SKM-1 (cell line): ENCODE results near the gene ZBTB20.

Source experiments
- DNase-seq: peaks from one replicate; lab custom pipeline; 2025; ENCODE audit not compliant: unreplicated experiment; lab: John Stamatoyannopoulos, UW

Gene ZBTB20

DNA sequence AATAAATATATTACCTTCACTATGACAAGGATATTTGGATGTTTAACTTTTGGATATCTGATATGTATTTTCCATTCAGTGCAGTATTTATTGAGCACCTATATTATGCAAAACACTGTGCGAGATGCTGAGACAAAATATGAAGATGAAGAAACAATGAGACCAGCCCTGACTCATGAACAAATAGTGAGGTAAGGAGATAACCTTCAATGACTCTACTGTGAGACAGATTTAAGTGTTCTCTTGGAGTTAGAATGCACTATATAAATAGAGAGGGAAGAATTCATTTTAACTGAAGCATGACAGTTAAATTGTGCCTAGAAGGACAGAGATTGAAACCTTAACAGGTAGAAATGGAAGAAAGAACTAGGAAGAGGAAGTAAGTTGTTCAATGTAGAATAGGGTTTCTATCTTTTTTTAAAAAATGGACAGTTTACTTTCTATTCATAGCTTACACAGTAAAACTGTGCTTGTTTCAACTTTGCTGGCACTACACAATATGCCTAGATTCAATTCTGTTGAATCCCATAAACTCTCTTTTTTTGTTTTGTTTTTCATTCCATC lies 124.2 kb downstream of the ZBTB20 start:
- DNase-seq, result no peak

DNA sequence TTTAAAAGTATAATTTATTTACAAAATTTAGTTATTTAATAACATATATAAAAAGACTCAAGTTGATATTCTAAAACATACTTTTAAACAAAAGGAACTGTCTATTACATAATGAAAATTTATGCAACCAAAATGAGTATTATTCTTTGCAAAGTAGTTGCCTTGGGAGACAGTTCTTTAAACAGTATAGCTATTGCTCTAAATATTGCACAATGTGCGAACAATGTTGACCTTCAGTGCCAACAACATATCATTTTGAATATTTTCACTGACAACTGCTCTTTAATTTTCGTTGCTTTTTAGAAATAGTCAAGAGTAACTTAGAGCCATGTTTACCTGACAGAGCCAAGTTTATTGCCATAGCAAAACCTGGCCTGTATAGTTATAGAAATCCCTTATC lies 124.9 kb downstream of the ZBTB20 start:
- DNase-seq, result no peak

DNA sequence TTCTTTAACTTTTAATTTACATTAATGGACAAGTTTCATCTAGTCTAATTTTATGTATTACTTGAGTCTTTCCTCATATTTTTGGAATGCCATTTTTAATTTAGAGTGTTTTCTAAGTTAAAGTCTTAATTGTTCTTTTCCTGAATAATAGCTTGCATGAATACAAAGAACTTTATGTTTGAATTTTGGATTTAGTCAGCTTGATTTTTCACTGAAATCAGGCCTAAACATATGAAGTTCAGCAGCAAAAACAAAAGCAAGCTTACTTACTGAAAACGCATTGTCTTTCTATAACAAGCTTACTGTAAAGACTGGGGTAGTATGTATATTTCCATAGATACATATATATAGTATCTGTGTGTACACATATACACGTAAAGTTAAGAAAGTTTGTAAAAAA lies 126.0 kb downstream of the ZBTB20 start:
- no peak for DNase-seq

DNA sequence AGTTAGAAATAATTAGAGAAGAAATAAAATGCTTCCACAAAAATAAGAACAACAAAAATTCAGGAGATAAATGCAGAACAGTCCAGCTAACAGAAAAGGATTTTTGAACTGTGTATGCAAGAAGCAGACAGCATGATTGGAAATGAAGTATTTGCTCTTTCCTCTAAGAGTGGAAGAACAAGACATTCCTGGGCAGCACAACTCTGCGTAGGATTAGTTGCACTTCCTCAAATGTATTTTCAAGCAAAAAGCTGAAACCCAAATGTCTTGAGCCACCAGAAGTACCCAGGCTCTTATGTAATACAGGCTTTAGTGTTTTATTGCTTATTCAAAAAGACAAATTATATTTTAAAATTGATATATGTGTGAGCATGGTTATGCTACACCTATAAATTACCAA lies 127.2 kb downstream of the ZBTB20 start:
- peak; percentile 1 for DNase-seq

DNA sequence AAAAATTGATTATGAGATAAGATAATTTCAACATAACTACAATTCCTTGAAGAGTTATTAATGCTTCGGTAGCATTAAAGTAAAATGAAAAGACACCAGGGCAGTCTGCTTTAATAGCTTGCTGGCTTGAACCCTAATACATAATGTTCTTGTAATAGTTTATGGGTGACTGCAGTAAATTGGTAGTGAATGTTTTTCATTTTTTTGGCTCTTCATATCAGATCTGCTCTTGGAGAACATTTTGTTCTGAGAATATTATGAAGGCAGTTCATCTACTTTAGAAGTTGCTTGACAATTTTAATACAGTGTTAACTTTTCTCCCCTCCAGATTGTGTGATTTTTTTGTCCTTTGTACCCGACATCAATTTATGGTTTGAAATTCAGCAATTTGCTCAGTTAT lies 128.4 kb downstream of the ZBTB20 start:
- no peak for DNase-seq

DNA sequence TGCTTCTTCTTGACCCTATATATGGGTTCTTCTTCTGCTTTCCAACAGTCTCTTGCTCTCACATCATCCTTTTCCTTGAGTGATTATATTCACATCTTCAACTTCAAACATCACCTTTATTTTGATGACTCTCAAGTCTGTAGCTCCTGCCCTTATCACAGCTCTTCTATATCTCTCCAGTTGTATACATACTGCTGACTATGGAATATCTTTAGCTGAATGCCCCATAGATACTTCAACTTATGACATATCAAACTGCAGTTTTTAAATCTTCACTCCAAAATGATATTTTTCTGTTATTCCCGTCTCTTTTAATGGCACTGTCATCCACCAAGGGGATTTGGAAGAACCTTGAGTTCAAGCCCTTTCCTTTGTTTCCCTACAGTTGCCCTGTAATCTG lies 139.1 kb downstream of the ZBTB20 start:
- DNase-seq, result no peak

DNA sequence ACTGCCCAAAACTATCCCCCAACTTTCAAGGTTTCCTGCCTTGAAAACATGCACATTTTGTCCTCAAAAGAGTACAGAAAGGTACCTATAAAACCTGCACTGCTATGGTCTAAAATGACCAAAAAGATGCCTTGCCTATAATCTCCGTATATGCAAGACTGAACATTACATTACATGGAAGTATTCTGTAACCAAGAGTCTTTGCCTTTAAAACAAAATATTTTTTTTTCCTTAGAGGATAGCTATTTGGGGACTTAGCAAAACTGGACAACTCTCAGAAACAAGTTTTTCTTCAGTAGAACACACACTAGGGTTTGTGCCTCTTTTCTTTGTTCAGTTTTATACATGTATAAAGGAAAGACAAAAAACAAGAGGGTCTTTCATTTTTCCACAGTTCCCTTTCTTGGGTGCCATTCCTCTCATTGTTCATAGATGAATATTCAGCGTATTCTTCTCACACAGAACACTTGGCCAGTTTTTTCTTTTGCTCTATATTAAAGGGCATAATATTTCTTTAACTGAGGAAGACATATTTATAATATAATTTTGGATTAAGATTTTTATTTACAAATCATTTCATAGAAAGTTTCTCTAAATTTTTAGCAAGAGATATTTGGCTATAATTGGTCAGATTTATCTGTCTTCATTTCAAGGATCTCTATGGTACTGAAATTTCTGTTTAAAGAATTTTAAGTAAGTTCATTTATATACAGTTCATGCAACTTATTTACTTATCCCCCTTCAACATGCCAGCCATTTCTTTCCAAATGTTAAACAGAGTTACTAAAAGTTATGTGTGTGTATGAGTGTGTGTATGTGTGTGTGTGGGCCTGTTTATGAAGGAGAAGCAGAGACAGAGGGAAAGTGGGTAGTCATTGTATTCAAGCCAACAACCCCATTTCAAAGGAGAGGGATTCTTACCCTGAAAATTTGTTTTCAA lies 142.6 kb downstream of the ZBTB20 start:
- DNase-seq, result no peak

DNA sequence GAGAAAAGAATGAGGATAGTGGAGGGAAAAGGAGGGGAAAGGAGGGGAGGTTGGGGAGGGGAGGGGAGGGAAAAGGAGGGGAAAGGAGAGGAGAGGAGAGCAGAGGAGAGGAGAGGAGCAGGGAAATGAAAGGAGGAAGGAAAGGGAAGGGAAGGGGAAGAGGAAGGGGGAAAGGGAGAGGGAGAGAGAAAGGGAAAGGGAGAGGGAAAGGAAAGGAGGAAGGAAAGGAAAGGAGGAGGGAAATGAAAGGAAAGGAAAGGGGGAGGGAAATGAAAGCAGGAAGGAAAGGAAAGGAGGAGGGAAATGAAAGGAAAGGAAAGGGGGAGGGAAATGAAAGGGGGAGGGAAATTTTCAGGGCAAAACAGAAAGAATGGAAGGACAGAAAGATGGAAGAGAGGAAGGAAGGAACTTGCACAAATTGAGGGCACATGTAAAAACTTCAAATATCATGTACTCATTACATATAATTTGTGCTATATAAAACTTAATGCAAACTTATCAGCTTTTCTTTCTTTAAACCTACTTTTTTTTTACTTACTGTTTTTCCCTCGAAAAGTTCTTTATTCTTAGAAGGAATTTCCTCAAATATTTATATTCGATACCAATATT lies 148.0 kb downstream of the ZBTB20 start:
- DNase-seq, result no peak

DNA sequence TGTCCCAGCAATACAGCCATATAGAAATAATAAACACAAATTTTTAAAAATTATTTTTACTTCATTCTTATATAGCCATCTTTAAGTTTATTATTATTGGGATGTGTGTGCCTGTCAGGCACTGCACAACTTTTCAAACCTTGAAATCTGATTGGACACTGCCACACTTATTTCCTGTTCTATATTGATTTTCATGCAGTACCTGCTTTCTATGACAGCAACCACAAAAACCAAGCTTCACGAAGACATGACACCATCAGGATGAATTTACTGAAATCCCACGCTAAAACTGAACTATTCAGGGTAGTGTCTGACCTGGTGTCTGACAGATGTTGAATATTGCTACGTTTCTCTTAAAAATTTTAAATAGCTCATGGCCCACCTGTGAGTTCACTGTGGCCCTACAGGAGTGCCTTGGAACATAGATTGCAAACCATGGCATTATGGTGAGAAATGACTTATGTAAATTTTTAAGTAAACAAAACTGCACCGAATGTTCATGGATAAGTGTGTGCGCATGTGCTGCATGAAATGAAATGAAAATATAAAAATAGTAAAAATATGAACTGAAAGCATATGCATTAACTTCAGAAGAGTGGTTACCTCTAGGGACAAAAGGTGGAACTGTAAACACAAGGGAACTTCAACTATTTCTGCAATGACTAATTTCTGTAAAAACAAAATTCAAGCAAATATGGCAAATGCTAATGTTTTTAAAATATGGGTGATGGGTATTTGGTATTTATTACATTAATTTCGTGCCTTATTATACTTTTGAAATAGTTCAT lies 152.3 kb downstream of the ZBTB20 start:
- DNase-seq, result no peak

DNA sequence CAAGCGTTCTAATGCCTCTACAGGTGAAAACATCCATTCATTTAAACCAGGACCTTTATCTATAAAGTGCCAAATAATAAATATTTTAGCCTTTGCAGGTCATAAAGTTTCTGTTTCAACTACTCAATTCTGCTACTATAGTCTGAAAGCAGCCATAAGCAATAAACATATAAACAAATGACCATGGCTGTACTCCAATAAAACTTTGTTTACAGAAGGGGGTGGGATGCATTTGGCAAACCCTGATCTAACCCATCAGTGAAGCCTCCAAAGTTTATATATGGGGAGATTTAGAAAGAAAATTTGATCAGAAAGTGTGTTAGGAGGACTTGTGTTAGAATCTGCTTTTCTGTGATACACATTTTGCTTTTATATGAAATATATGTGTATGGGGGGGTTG lies 161.3 kb downstream of the ZBTB20 start:
- no peak for DNase-seq

DNA sequence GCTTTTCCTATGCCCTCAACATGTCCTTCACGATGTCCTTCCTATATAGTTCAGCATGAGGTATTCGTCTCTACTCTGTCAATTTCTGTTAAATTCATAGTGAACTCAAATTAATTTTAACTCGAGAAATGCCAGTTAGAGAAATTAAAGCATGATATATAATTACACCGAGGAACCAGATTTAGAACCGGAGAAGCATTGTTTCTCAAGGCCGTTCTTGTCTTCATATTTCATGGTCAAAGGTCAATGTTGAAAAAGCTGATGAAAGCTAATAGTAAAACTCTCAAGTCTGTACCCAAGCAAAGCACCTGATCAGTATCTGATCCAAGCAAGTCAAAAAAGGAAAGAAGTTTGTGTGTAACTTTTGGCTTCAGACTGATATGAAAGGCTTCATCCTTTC lies 163.8 kb downstream of the ZBTB20 start:
- DNase-seq, result no peak

DNA sequence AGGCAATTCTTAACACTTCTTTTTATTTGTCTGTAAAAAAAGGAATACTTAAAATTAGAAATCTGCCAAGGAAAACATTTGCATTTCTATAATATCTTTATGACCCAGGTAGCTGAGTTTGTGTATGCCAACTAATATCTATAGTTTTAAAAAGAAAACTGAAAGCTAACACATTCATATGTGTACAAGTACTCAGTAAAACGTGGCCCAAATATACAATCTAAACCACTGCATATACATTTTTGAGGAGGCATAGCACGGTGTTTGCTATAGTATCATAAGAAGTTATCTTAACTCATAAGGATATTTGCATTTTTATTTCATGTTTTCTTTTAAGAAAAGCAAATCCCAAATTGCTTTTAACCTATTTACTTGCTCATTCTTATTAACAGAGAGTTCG lies 172.7 kb downstream of the ZBTB20 start:
- DNase-seq, result no peak

DNA sequence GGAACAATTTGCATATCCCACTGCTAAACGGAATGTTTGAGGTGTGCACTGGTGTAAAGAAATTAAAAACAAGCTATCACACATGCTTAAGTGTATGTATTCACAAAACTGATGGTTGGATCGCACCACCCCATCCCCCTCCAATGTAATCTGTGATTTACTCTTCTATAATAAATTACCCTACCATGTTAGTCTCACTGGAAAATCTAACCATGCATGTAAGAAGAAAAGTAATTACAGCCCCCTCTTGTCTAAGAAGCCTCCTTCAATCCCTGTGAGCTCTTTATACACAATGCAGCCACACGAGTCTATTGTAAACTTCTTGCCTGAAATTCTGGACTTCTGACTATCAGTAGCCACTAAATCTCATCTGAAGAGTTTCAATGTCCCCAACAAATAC lies 173.6 kb downstream of the ZBTB20 start:
- DNase-seq, result no peak

DNA sequence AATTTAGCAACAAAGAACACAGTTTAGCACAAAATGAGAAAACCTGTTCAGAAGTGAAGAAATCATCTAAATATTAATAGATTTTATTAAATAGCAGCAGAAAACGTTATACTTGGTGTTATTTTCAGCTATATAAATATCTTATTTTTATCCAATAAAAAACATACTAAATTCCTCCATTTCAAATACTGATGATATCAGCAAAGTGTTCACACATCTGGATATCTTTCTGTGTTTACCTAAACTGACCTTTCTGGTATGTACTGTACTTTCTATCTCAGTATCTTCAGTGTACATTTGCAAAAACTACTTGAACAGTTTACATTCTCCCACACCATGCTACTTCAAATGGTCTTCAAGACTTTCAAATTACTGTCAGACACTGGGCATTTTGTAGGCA lies 179.9 kb downstream of the ZBTB20 start:
- no peak for DNase-seq

DNA sequence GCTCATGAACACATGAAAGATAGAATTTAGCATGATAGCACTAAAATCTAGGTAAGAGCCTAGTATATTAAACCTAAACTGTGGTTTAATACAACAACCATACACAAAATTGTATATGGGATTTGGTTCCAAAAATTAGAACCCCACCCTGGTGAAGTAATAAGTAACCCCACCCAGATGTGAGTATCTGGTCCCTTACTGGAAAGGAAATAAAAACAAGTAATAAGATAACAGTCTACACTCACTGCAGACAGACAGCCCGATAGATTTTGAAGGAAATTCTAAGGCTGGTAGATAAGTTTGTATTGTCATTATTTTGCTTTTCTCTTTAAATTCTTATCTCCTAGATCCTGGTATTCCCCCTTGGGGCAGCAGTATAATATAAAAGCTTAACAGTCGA lies 184.9 kb downstream of the ZBTB20 start:
- DNase-seq, result no peak

DNA sequence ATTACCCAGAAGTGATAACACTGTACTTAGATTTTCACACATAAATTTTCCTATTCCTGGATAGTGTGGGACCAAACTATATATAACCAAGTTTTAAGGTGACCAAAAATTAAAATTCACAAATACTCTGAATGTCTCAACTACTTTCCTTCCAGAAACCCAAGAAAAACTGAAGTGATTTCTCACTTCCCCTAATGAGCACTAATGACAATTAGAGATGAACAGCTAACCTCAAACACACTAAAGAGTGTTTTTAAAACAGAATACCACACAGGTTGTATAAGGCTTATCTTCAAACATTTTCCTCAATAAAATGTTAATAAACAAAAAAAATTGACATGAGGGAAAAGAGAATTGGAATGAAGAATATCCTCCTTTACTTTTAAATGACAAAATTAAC lies 188.2 kb downstream of the ZBTB20 start:
- no peak for DNase-seq

DNA sequence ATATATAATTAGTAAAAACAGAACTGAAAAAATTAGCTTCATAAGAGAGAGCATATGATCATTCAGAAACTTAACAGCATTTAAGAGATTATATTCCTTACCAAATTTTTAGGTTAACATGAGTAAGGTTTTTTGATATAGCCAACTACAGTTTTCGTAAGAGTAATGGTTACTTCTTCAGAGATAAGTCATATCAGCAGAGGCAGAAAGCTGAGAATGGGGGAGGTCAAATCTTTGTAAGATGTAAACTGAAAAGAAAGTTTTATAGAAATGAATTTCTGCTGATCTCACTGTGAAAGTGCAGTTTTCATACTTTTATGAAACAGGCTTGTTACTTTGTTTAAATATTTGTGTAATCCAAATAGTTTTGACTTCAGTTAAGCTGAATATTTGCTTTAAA lies 193.3 kb downstream of the ZBTB20 start:
- DNase-seq, result no peak

DNA sequence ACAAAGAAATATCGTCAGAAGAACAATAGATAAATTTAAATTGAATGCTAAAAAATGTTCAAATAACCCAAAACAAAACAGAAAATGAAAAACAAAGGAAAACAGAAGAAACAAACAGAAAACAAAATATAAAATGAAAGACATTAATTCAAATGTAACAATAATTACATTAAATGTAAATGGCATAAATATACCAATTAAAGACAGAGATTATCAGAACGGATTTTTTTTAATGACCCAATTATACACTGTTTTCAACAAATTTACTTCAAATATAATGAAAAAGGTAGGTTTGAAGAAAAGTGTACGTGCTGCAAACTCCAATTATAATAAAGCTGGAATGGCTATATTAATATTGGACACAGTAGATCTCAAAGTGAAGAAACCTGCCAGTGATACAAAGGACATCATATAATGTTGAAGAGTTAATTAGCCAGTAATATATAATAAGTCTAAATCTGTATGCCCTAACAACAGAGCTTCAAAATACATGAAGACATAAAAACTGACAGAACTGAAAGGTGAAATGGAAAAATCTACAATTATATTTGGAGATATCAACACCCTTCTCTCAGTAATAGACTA lies 193.8 kb downstream of the ZBTB20 start:
- DNase-seq, result no peak

DNA sequence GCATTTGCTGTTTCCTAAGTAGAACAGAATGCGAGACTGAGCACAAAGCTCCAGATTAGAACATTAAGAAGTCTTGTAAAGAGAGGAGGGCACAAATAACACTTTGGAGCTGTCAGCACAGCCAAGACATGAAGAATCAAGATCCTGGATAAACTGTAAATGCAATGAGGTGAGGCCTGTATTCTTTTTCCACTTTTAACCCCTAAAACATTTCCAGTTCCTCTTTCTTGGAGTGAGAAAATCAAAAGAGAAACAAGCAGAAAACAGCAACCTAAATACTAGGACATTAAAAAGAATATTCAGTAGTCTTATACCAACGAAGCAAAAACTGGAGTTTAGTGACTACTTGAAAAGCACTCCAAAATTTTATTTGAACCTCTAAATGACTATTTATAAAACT lies 204.3 kb downstream of the ZBTB20 start:
- DNase-seq, result no peak

DNA sequence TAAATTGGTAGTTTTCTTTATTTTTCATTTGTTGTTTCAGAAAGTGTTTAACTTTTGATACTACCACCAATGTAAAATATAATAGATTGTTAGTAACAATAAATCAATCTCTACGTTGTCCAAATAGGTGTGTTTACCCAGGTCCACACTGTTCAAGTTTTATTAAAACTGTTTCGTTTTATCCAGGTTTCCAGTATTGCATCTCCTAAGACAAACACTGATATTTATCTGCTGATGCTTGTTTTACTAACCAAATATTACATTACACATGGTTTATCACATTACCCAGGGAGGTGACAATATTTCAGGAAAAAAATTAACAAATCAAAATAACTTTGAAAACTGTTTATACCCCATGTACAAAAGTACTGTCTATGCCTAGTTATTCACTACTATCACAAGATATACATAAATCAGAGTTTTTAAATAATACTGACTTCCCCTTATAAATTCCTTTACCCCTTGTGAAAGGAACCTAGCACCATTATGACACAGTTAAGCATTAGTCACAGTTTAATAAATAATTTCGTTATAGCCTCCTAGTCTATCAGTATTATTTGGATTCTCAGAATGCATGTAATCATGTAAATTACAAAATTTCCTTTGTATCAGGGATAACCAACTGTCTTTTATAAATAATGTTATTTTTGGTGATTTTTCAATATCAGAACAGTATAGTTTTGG lies 205.3 kb downstream of the ZBTB20 start:
- no peak for DNase-seq

DNA sequence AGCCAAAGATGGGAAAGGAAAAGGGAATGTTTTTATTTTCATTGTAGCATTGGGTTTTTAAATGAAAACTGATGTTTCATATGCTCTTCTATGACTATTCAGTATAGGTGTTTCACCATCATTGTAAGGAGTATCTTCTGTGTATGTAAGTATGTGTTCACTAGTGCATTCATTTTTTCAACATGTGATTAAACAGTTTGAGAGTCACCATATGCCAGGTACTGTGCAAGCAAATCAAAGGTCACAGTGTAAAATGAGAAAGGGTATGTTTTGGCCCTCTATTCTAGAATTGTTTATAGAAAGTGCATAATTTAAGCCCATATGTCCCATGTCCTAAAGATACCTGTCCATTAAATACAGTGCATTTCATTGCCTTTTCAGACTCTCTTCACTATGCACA lies 207.2 kb downstream of the ZBTB20 start:
- no peak for DNase-seq
